ENCODE results near the gene ACAP3. TPM values are rescaled to one million over a fixed set of nuclear protein-coding genes. Genes with fewer than 3 reads are reported as not detected.

Gene ACAP3
- total RNA-seq, 1 donor from 2014 or later = 16.2 TPM

GRCh38 chr1:1302951-1303509 is 4.7 kb downstream of the ACAP3 start:
- no peak for DNase-seq (ENCODE audit: low read depth, low spot score)

GRCh38 chr1:1302006-1302430 is 5.7 kb downstream of the ACAP3 start:
- no peak for DNase-seq (ENCODE audit: low read depth, low spot score)

- DNase-seq (ENCODE audit: low read depth, low spot score) = no peak
These were observed 7.4 kb downstream of the ACAP3 start for GRCh38 chr1:1300352-1300739.

- DNase-seq (ENCODE audit: low read depth, low spot score) = no peak
These were observed 7.9 kb downstream of the ACAP3 start for GRCh38 chr1:1299686-1300351.

GRCh38 chr1:1298861-1299685 is 8.7 kb downstream of the ACAP3 start:
- DNase-seq (ENCODE audit: low read depth, low spot score) = no peak

GRCh38 chr1:1297802-1298424 is 9.8 kb downstream of the ACAP3 start:
- no peak for DNase-seq (ENCODE audit: low read depth, low spot score)

- no peak for DNase-seq (ENCODE audit: low read depth, low spot score)
These were observed 11.4 kb downstream of the ACAP3 start for GRCh38 chr1:1296070-1297061.

GRCh38 chr1:1295154-1295923 is 12.4 kb downstream of the ACAP3 start:
- no peak for DNase-seq (ENCODE audit: low read depth, low spot score)

- no peak for DNase-seq (ENCODE audit: low read depth, low spot score)
These were observed 13.4 kb downstream of the ACAP3 start for GRCh38 chr1:1294250-1294890.

GRCh38 chr1:1293263-1294249 is 14.2 kb downstream of the ACAP3 start:
- DNase-seq (ENCODE audit: low read depth, low spot score) = no peak

GRCh38 chr1:1292851-1293250 is 14.9 kb downstream of the ACAP3 start:
- no peak for DNase-seq (ENCODE audit: low read depth, low spot score)

- DNase-seq (ENCODE audit: low read depth, low spot score) = no peak
These were observed 15.3 kb downstream of the ACAP3 start for GRCh38 chr1:1292442-1292779.

- DNase-seq (ENCODE audit: low read depth, low spot score) = no peak
These were observed 15.9 kb downstream of the ACAP3 start for GRCh38 chr1:1291548-1292441.

- DNase-seq (ENCODE audit: low read depth, low spot score) = no peak
These were observed 16.7 kb downstream of the ACAP3 start for GRCh38 chr1:1291023-1291528.

- no peak for DNase-seq (ENCODE audit: low read depth, low spot score)
These were observed 17.4 kb downstream of the ACAP3 start for GRCh38 chr1:1290238-1290731.

GRCh38 chr1:1287288-1288110 is 20.2 kb downstream of the ACAP3 start:
- DNase-seq (ENCODE audit: low read depth, low spot score) = no peak
